K562 (cell line): ENCODE results near the gene RSRC1. TPM values are rescaled to one million over a fixed set of nuclear protein-coding genes. Genes with fewer than 3 reads are reported as not detected.

Experiments used
- ATAC-seq: fragments of 200-7000 bp; cut with Tn5 transposase; 3 replicates; pipeline ENCODE4 v1.9.1; 2020; ENCODE audit warnings: moderate library complexity
- BruUV-seq: library from RNA; stranded (reverse); fragments of 400-500 nt; replicated peaks from 2 replicates; lab custom pipeline; 2021; lab: Mats Ljungman, UMichigan
- CTCF ChIA-PET: fragments of 300-600 bp; formaldehyde crosslinking; extraction: SDS; loops from one replicate; lab custom pipeline; 2021; ENCODE audit warnings: low intra/inter-chr PET ratio; lab: Yijun Ruan, JAX
- POLR2A ChIA-PET: fragments of 300-600, 350-650 bp; sonication (Branson Sonifier 250); formaldehyde crosslinking; extraction: SDS; loops from one replicate; lab custom pipeline; 2021; ENCODE audit warnings: antibody characterized with exemption, inconsistent platforms; lab: Yijun Ruan, JAX
- DNase-seq, 4 experiments: peaks; one replicate each; pipeline versions ENCODE4 v3.0.0 to v3.0.0-alpha.2; 2011 to 2018; ENCODE audit warnings: low spot score in 3 of 4, mixed read lengths in 3 of 4; ENCODE audit errors: extremely low read depth in 1 of 4
- FAIRE-seq: peaks from 2 replicates; lab custom pipeline; 2011; peaks lifted over from hg19 to GRCh38; lab: Jason Lieb, UNC
- H2AFZ ChIP-seq: 2 replicates; pipeline ENCODE4 v1.6.0; 2011; ENCODE audit warnings: low read depth, low read length, control low read depth, inconsistent platforms
- H3K27ac ChIP-seq: fragments of 200-600 bp; 3 replicates; pipeline ENCODE4 v1.8.0; 2011; ENCODE audit warnings: low read depth, mild to moderate bottlenecking, control low read depth, inconsistent platforms, low read length, moderate library complexity, mixed read lengths; ENCODE audit errors: extremely low read depth
- H3K27me3 ChIP-seq, 2 experiments: fragments of 300-600 bp in 1 of 2; 2 replicates in 1 of 2; 3 replicates in 1 of 2; pipeline versions ENCODE4 v1.6.0 to v1.8.0; 2011; ENCODE audit warnings: inconsistent platforms in 2 of 2, low read length in 2 of 2, mild to moderate bottlenecking in 1 of 2, mixed read lengths in 1 of 2, moderate library complexity in 1 of 2; ENCODE audit not compliant: control insufficient read depth in 2 of 2, insufficient read depth in 2 of 2
- H3K36me3 ChIP-seq: fragments of 300-600 bp; 3 replicates; pipeline ENCODE4 v1.8.0; 2011; ENCODE audit warnings: mild to moderate bottlenecking, low read length, inconsistent platforms; ENCODE audit not compliant: control insufficient read depth, insufficient read depth
- H3K4me1 ChIP-seq, 2 experiments: fragments of 200-600 bp in 1 of 2; replicated peaks in 1 of 2; 2 replicates in 1 of 2; 3 replicates in 1 of 2; pipeline versions ENCODE4 v1.5.1 to v1.8.0; 2011; ENCODE audit warnings: inconsistent platforms in 2 of 2, low read length in 2 of 2, mild to moderate bottlenecking in 1 of 2, mixed read lengths in 1 of 2, moderate library complexity in 1 of 2; ENCODE audit not compliant: control insufficient read depth in 2 of 2, insufficient read depth in 2 of 2
- H3K4me2 ChIP-seq: 2 replicates; pipeline ENCODE4 v1.6.1; 2011; ENCODE audit warnings: low read length, control low read depth, inconsistent platforms, mixed read lengths; ENCODE audit not compliant: insufficient read depth
- H3K4me3 ChIP-seq: fragments of 200-600 bp; sonication (generic), shearing (Covaris generic); 2 replicates; pipeline ENCODE4 v1.5.1; 2016; ENCODE audit warnings: control low read depth, inconsistent platforms
- H3K79me2 ChIP-seq: fragments of 200-600 bp; 3 replicates; pipeline ENCODE4 v1.8.0; 2011; ENCODE audit warnings: low read length, inconsistent platforms; ENCODE audit not compliant: control insufficient read depth, insufficient read depth
- H3K9ac ChIP-seq, 2 experiments: 2 replicates each; pipeline versions ENCODE4 v1.6.0 to v1.6.1; 2011; ENCODE audit warnings: low read depth in 2 of 2, low read length in 2 of 2, control low read depth in 1 of 2, inconsistent platforms in 1 of 2, mild to moderate bottlenecking in 1 of 2, mixed read lengths in 1 of 2; ENCODE audit not compliant: insufficient read depth in 1 of 2
- H3K9me1 ChIP-seq: one replicate; pipeline ENCODE4 v1.6.0; 2011; ENCODE audit warnings: inconsistent platforms, mild to moderate bottlenecking, low read length, moderate library complexity; ENCODE audit not compliant: control insufficient read depth, insufficient read depth
- H3K9me3 ChIP-seq: replicated peaks from 2 replicates; pipeline ENCODE4 v1.5.1; 2011; ENCODE audit warnings: low read depth, low read length, inconsistent platforms; ENCODE audit not compliant: control insufficient read depth, insufficient read depth
- H4K20me1 ChIP-seq: replicated peaks from 2 replicates; pipeline ENCODE4 v1.6.1; 2011; ENCODE audit warnings: low read length, inconsistent platforms, mixed read lengths; ENCODE audit not compliant: control insufficient read depth, insufficient read depth
- ARID4B ChIP-seq: sonication (generic); formaldehyde crosslinking; IDR thresholded peaks from 2 replicates; pipeline ENCODE4 v1.8.0; 2022; ENCODE audit warnings: mild to moderate bottlenecking, missing genetic modification reagents
- BMI1 ChIP-seq: fragments of 150-350 bp; IDR thresholded peaks from 2 replicates; pipeline ENCODE4 v1.6.1; 2014; ENCODE audit warnings: low read length
- CTCF ChIP-seq, 3 experiments: IDR thresholded peaks in 2 of 3; conservative IDR thresholded peaks in 1 of 3; 2 replicates each; pipeline ENCODE4 v1.5.1; 2011 to 2012; ENCODE audit warnings: low read length in 3 of 3, mild to moderate bottlenecking in 3 of 3, control low read depth in 2 of 3, improper control_type of control experiment in 1 of 3, inconsistent platforms in 1 of 3, low read depth in 1 of 3, mixed read lengths in 1 of 3, moderate library complexity in 1 of 3; ENCODE audit not compliant: insufficient read depth in 2 of 3
- GATAD2B ChIP-seq: fragments of 450-650 bp; IDR thresholded peaks from 2 replicates; pipeline ENCODE4 v1.6.1; 2017; ENCODE audit warnings: mild to moderate bottlenecking, borderline replicate concordance
- PHF8 ChIP-seq: fragments of 200-600 bp; sonication (generic); IDR thresholded peaks from 2 replicates; pipeline ENCODE4 v1.6.1; 2012; ENCODE audit warnings: mixed run types, mild to moderate bottlenecking, inconsistent platforms, low read length, moderate library complexity, borderline replicate concordance
- RAD21 ChIP-seq, 2 experiments: fragments of 250-450 bp in 1 of 2; fragments of 450-650 bp in 1 of 2; sonication (Bioruptor Pico) in 1 of 2; formaldehyde crosslinking in 1 of 2; IDR thresholded peaks in 1 of 2; conservative IDR thresholded peaks in 1 of 2; 2 replicates each; pipeline versions ENCODE4 v1.4.0 to v1.8.0; 2020 to 2022; ENCODE audit warnings: mild to moderate bottlenecking in 2 of 2, moderate library complexity in 1 of 2
- STAG1 ChIP-seq: sonication (generic); formaldehyde crosslinking; IDR thresholded peaks from 2 replicates; pipeline ENCODE4 v1.5.0; 2020; ENCODE audit warnings: missing genetic modification reagents, borderline replicate concordance
- ZFX ChIP-seq: sonication (generic); formaldehyde crosslinking; IDR thresholded peaks from 2 replicates; pipeline ENCODE4 v1.8.0; 2022; ENCODE audit warnings: mild to moderate bottlenecking, missing genetic modification reagents, moderate library complexity
- ZNF512 ChIP-seq: IDR thresholded peaks from 2 replicates; pipeline ENCODE4 v1.6.1; 2016; ENCODE audit warnings: missing genetic modification characterization, missing compliant biosample characterization
- in situ Hi-C: fragments of 300-500 bp; cut with MboI; formaldehyde crosslinking; loops from 4 replicates; pipeline ENCODE4 v1.15.0; 2018; ENCODE audit warnings: inconsistent platforms, mixed read lengths
- intact Hi-C: fragments of 100-400 bp; cut with micrococcal nuclease; formaldehyde crosslinking; loops from 2 replicates; pipeline ENCODE4 v1.14.2; 2022
- polyA plus RNA-seq, 8 experiments: library from polyadenylated mRNA; depleted of rRNA in 4 of 8; stranded (reverse) in 5 of 8; unstranded in 3 of 8; fragments of >200 nt; fragmentation: Nextera tagmentation in 2 of 8; fragmentation: Illumina TruSeq in 1 of 8; extraction: Ambion mirVana in 2 of 8; extraction: Trizol in 1 of 8; gene quantifications; 2 replicates each; pipeline versions ENCODE4 v1.2.1 to v1.2.3, GENCODE V29; 2011 to 2014; ENCODE audit warnings: inconsistent platforms in 1 of 8, missing spikeins in 1 of 8
- total RNA-seq, 7 experiments: library from RNA; depleted of rRNA in 6 of 7; stranded (reverse); fragments of >200 nt in 6 of 7; fragmentation: Illumina TruSeq in 2 of 7; extraction: Trizol in 2 of 7; gene quantifications; 2 replicates each; pipeline versions ENCODE4 v1.2.1 to v1.2.3, GENCODE V29; 2011 to 2021; ENCODE audit warnings: low replicate concordance in 1 of 7
- TF ChIP-seq, protein P1 (sequence below): IDR thresholded peaks from 2 replicates; pipeline ENCODE4 v1.6.1; 2011; ENCODE audit not compliant: insufficient read length; ENCODE audit errors: extremely low read depth

The RSRC1 gene
- total and polyA plus RNA-seq, 9 of the 15 experiments (the other 6 are each of a cell fraction or from before 2014, with no cell fraction given): 19.3 to 128 (median 75.5) TPM

DNA sequence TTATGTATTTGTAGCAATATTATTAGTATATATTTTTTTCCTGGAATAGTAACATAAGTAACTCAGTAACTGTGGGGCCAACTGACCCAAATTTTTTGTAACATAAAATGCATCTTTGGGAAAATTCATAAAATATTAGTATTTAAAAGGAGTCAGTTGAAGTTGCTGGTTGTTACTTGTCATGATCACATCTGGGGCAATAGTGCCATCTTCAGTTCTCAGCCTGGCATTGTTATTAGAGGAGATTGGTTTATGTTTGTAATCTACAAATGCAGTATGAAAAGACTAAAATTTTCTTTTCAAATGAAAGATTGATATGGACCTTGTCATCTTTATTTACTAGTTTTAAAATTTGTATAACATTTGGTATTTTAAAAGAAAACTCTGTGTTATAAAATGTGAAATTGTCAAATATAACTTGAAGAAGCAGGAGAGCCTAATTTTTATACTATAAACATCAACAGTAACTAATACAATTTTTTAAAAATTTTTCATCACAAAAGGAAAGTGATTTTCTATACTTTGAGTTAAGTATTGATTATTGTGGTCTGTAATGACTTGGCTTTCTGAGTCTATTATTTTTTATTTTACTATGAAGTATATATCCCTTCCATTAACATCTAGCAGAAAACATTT lies 422.3 kb downstream of the RSRC1 start:
- no peaks in the 10 kb centered on the region for H3K4me1 ChIP-seq
- POLR2A ChIA-PET: no interaction called here
- H4K20me1 ChIP-seq: no peaks in the 10 kb centered on the region
- ATAC-seq (no peak), FAIRE-seq (no peak), DNase-seq (peak; percentile 8 to 39 (median 16))
- H3K36me3 ChIP-seq: no peaks in the 10 kb centered on the region
- H3K9me1 ChIP-seq: no peaks in the 10 kb centered on the region
- H2AFZ ChIP-seq: no peak overlapping the region
- no peaks in the 10 kb centered on the region for H3K27me3 ChIP-seq
- CTCF ChIA-PET: interaction anchor here (1.2 kb wide), 1 partner anchor 914 kb away, joined by 4 read pairs; no protein-coding TSS in a partner anchor
- intact Hi-C loops: loop anchor here (2.0 to 10.0 kb wide), 4 partner anchors 193 to 913 kb away; no protein-coding TSS in a partner anchor
- no peak overlapping the region for H3K4me2 ChIP-seq
- no peak for TF ChIP-seq ZFX (CRISPR knock-in tag)
- TF ChIP-seq ARID4B (CRISPR knock-in tag): no peak
- TF ChIP-seq ZNF512 (tag): no peak
- TF ChIP-seq RAD21 (CRISPR knock-in tag; conservative IDR thresholded peaks at IDR 0.05 in 1 of 2, IDR thresholded peaks at IDR 0.05 in 1 of 2): peak; percentile 46 to 59
- no peak for TF ChIP-seq STAG1 (CRISPR knock-in tag)
- no peak for TF ChIP-seq PHF8
- TF ChIP-seq, protein P1, sequence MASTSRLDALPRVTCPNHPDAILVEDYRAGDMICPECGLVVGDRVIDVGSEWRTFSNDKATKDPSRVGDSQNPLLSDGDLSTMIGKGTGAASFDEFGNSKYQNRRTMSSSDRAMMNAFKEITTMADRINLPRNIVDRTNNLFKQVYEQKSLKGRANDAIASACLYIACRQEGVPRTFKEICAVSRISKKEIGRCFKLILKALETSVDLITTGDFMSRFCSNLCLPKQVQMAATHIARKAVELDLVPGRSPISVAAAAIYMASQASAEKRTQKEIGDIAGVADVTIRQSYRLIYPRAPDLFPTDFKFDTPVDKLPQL: no peak
- no peak for TF ChIP-seq GATAD2B
- peak in 2 of 3 experiments; percentile 33 to 65; a peak in 3 of 6 replicates for TF ChIP-seq CTCF (IDR thresholded peaks at IDR 0.05 in 2 of 3, conservative IDR thresholded peaks at IDR 0.05 in 1 of 3; ENCODE audit: insufficient read depth in 2 of 3, low read depth in 1 of 3, low read length in 3 of 3)
- TF ChIP-seq BMI1: no peak
- in situ Hi-C loops: no loop called here
- H3K9ac ChIP-seq: no peak overlapping the region
- H3K79me2 ChIP-seq: no peaks in the 10 kb centered on the region
- no TSS peak for BruUV-seq
- H3K27ac ChIP-seq: no peak overlapping the region
- H3K9me3 ChIP-seq: no peaks in the 10 kb centered on the region
- no peak overlapping the region for H3K4me3 ChIP-seq
